GM19463 (cell line): Measurements from ENCODE around the gene NMD3.
"Not testable (repeated sequence)": the region's sequence is repeated elsewhere in the genome, so short reads cannot be mapped to it uniquely, and the experiment has no call there.

Experiments
- ATAC-seq: cut with Tn5 transposase; IDR thresholded peaks from one replicate; pipeline ENCODE4 v1.9.1; 2021; ENCODE audit warnings: mild to moderate bottlenecking, moderate library complexity; ENCODE audit not compliant: unreplicated experiment

NMD3 gene

GRCh38 chr3:161220850-161221753 is at the start of gene NMD3:
Gene NMD3, plus strand, starts transcription at chr3:161221311. Its CDS starts 703 bp downstream, at chr3:161222014.
- ATAC-seq, result peak; percentile 99

- no peak for ATAC-seq
These were observed 49.2 kb upstream of the NMD3 start for GRCh38 chr3:161171639-161172552.

- no peak for ATAC-seq
These were observed 45.6 kb upstream of the NMD3 start for GRCh38 chr3:161175506-161175905.

GRCh38 chr3:161177991-161178390 is 43.1 kb upstream of the NMD3 start:
- ATAC-seq, result no peak

GRCh38 chr3:161181371-161181770 is 39.7 kb upstream of the NMD3 start:
- not testable (repeated sequence) for ATAC-seq

- ATAC-seq, result no peak
These were observed 34.1 kb upstream of the NMD3 start for GRCh38 chr3:161187046-161187445.

- no peak for ATAC-seq
These were observed 23.0 kb upstream of the NMD3 start for GRCh38 chr3:161197855-161198850.

GRCh38 chr3:161199926-161200325 is 21.2 kb upstream of the NMD3 start:
- no peak for ATAC-seq

GRCh38 chr3:161203485-161204098 is 17.5 kb upstream of the NMD3 start:
- peak; percentile 91 for ATAC-seq

- no peak for ATAC-seq
These were observed 12.2 kb upstream of the NMD3 start for GRCh38 chr3:161208931-161209330.

GRCh38 chr3:161212171-161212771 is 8.8 kb upstream of the NMD3 start:
- no peak for ATAC-seq

- no peak for ATAC-seq
These were observed 8.2 kb upstream of the NMD3 start for GRCh38 chr3:161212906-161213305.

- no peak for ATAC-seq
These were observed 7.5 kb upstream of the NMD3 start for GRCh38 chr3:161213644-161214043.

GRCh38 chr3:161215185-161215584 is 5.9 kb upstream of the NMD3 start:
- ATAC-seq, result no peak

GRCh38 chr3:161217496-161217895 is 3.6 kb upstream of the NMD3 start:
- no peak for ATAC-seq

- no peak for ATAC-seq
These were observed 1.6 kb upstream of the NMD3 start for GRCh38 chr3:161219495-161219894.

GRCh38 chr3:161221806-161222600 is 892 bp downstream of the NMD3 start:
- no peak for ATAC-seq

- ATAC-seq, result no peak
These were observed 1.6 kb downstream of the NMD3 start for GRCh38 chr3:161222662-161223061.

- no peak for ATAC-seq
These were observed 3.7 kb downstream of the NMD3 start for GRCh38 chr3:161224786-161225185.
